Inflammatory macrophage treated with lipopolysaccharide for 4 hours (primary cell): Measurements from ENCODE around the gene PGLYRP3.

Experiments
- DNase-seq: peaks from one replicate; pipeline ENCODE4 v3.0.0-alpha.2; 2020

PGLYRP3 gene

GRCh38 chr1:153312570-153313186 is at the start of gene PGLYRP3:
TSS of gene PGLYRP3 (minus strand) at chr1:153312952. CDS start at chr1:153310665, 2,287 bp downstream.
- no peak for DNase-seq

GRCh38 chr1:153362187-153362775 is 49.5 kb upstream of the PGLYRP3 start:
- no peak for DNase-seq

- no peak for DNase-seq
Observed at GRCh38 chr1:153361480-153362109, 48.8 kb upstream of the PGLYRP3 start.

DNA sequence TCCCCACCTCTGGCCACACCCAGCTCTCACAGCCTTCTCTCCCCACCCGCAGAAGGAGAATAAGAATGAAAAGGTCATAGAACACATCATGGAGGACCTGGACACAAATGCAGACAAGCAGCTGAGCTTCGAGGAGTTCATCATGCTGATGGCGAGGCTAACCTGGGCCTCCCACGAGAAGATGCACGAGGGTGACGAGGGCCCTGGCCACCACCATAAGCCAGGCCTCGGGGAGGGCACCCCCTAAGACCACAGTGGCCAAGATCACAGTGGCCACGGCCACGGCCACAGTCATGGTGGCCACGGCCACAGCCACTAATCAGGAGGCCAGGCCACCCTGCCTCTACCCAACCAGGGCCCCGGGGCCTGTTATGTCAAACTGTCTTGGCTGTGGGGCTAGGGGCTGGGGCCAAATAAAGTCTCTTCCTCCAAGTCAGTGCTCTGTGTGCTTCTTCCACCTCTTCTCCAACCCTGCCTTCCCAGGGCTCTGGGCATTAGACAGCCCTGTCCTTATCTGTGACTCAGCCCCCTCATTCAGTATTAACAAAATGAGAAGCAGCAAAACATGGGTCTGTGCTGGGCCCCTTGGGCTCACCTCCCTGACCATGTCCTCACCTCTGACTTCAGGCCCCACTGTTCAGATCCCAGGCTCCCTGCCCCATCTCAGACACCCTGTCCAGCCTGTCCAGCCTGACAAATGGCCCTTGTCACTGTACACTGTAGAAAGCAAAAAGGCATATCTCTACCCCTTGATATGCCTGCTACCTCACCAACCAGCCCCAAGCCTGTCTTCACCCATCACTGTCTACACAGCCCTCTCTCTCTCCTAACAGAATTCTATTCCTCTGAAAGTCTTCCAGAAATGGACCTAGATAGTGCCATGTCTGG is 48.1 kb upstream of the PGLYRP3 start:
- no peak for DNase-seq

DNA sequence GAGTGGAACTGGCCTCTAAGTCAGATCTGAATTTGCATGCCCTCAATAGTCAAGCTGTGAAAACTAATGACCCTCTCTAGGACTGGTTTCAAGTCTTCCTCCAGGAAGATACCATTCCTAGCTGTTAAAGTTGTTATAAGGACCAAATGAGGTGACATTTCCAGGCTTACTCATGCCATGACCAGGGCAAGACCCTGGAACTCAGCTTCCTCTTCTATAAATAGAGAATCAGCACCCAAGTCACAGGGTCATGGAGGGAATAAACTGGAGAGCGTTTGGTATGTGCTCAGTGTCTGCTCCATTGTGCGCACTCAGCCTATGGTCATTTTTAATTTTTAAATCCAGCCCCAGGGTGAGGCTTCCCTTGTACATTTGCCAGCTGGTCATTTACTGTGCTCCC is 47.4 kb upstream of the PGLYRP3 start:
- DNase-seq: peak; percentile 74

DNA sequence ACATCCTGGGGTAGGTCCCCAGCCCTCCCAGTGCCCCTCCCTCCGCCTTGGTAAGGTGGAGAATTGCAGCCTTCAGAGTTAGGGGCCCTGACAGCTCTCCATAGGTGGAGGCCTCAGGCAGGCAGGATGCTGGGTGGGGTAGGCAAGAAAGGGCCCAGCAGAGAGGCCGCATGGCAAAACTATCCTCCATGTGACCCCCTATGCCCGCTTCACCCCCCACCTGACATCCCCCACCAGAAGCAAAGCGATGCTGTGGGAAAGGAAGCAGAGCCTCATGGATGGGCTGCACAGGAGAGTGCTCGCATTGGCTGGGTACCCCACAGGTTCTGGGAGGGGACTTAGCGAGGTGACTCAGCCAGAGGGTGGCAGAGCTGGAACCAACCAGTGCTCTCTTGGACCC is 46.5 kb upstream of the PGLYRP3 start:
- DNase-seq: no peak

DNA sequence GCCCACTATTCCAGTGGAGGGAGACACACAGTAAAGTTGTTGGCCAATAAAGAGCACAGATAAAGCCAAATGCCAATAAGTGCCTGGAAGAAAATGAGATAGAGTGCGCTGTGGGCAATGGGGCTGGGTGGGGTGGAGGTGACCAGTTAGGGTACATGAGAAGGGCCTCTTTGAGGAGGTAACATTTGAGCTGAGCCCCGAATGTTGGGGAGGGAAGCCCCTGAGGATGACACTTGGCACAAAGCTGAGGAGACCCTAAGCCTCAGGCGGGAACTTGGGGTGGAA is 45.9 kb upstream of the PGLYRP3 start:
- no peak for DNase-seq

DNA sequence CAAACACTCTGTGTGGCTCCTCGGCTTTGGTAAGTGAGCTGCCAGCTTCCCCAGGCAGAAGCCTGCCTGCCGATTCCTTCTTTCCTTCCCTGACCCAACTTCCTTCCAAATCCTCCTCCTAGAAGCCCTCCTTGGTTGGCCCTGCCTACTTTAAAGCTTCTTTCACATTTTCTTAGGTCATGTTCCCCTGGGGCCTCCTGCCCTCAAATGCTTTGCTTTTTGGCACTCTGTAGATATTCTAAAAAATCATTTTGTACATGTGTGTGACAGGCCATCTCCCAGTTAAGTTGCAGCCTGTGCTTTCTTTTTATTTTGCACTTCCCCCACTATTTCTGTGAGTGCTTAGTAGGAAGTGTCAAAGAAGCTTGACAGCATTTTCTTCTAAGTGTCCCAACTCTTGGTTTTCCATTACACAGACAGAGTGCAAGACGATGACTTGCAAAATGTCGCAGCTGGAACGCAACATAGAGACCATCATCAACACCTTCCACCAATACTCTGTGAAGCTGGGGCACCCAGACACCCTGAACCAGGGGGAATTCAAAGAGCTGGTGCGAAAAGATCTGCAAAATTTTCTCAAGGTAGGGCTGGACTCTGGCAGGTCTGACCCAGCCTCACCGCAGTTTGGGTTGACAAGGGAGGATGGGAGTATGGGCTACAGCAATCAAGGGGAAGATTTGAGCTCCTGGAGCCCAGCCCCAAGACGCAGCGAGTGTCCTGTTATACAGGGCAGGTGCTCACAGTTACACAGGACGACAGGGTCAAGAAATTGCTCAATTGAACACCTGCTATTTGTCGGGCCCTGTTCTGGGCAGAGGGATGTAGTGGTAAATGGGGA is 45.3 kb upstream of the PGLYRP3 start, which contains the start of gene S100A9:
Gene S100A9, plus strand, starts transcription at position 2 of the 838 bp plus-strand sequence. Its CDS starts 430 bp downstream, at position 432.
- peak; percentile 83 for DNase-seq

GRCh38 chr1:153357076-153357852 is 44.5 kb upstream of the PGLYRP3 start:
- peak; percentile 91 for DNase-seq

DNA sequence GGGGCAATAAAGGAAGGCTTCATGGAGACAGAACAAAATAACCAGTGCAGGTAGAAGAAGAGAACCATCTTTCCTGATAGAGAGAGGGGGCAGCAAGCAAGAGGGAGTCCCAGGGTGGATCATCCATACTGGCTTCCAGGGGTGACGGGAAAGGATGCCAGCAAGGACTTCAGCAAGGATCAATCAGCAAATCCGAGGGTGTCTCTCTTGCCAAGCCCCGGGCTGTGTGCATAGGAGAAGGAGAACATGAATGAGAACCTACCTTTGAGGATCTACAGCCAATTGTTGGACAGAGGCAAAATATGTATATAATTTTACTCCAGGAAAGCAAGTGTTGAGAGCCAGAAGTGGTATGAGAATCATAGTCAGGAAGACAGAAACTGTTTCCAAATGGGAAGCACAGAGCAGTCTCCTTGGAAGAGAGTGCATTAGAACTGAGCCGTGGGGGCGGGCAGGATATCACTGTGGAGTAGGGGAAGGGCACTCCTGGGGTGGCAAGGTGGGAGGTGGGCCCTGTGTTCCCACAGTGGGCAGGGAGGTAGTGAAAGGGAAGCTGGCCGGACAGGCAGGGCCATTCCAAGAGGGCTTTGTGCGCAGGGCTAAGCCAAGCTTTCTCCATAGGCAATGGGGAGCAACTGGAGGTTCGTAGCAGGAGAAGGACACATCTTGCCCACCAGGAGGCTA is 43.8 kb upstream of the PGLYRP3 start:
- no peak for DNase-seq

- peak; percentile 86 for DNase-seq
Observed at GRCh38 chr1:153355445-153356071, 42.8 kb upstream of the PGLYRP3 start.

DNA sequence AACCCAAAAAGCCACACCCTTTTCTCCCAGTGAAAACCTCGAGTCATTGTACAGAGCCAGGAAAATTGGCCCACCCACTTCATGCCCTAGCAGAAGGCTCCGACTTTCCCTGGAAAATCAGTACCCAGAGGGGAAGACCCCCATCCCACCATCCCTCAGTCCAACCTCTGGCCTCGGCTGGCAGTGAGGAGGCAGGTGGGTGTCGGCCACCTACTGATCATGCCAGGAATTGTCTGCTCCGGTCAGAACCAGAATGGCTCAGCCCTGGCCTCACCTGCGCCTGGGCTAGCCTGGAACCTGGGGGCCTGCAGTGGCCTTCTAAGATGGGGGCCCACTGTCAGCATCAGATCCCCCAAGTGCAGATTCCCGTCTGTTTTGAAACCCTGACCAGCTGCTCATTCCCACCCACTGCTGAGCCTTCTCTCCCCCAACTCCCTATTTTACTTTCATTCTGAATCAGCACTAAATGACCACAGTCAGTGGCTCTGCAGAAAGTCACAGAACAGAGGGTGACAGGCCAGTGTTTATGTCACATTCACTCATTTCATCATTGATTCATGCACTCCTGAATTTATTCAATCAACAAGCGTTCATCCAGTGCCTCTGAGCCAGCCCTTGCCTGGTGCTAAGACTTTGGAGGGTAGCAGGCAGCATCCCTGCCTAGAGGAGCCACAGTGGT is 41.9 kb upstream of the PGLYRP3 start:
- no peak for DNase-seq

DNA sequence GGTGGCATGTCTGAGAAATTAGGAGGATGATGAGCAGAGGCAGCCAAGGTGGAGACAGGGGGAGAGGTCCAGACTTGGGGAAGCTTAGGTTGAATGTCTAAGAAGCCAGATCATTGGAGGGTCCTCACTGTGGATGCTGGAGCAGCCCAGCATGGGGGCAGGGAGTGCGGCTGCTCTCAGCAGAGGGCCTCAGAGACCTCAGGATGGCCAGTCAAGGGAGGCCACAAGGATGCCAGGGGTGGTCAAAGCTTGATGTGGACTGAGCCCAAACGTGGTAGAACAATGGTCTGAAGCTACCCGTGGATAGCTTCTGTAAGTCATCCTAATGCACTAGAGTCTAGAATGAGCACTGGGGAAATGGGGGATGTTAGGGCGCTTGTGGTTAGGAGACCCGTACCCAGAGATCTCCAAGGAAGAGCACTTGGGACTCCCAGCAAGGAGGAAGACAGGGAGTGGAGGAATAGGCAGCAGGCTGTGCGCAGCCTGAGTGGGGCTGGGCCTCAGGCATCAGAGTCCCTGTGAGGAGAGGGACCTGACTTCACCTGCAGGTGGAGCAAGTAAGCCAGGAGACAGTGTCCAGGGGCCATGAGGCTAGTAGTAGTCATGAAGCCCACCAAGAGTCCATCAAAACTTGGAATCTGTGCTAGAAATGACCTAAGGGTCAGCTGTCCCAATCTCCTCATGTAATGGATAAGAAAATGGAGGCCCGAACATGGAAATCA is 40.6 kb upstream of the PGLYRP3 start:
- no peak for DNase-seq

- peak; percentile 67 for DNase-seq
Observed at GRCh38 chr1:153352523-153352922, 39.8 kb upstream of the PGLYRP3 start.

GRCh38 chr1:153350321-153350957 is 37.7 kb upstream of the PGLYRP3 start:
- DNase-seq: no peak

DNA sequence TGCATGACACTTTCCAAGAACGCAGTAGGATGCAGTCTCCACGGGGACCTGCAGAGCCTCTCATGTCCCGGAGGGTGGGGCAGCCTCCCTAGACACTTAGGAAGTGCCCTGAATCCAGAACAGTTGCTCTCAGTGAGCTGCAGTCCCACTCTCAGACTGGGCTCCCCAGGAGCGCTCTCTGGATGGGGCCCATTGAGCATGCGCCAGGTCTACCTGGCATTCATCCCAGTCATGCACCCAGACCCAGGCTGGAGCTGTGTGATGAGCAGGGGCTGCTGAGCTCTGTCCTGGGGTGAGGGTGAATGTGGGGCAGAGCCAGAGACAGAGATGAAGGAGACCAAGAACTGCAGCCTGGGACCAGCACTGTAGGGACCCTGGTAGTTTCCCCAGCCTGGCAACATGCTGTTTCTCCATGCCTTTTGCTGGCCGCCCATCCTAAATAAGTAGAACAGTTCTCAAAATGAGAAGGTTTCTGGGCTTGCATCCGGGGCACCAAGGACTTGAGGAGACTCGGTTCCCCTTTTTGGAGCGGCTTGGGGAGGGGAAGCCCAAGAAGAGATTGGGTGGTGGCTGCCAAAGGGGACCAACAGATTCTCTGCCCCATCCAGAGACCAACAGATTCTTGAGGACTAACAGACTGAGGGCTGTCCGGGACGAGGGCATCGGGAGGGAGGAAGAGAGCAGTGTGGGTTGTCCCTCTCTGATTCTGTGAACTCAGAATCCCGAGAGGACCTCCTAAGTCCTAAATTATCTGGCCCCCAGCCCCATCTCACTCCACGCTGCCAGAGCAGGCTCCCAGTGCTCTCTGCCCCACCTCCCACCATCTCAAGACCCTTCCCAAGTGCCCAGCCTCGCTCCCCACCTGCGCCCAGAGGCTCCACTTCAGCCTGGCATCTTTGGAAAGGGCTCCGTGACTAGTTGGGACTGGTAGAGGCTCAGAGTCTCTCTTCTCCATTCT is 36.9 kb upstream of the PGLYRP3 start:
- no peak for DNase-seq

GRCh38 chr1:153348511-153349362 is 36.0 kb upstream of the PGLYRP3 start, which contains the start of gene PGLYRP4:
TSS of gene PGLYRP4 (minus strand) at chr1:153348841. CDS start at chr1:153347932, 909 bp downstream.
- DNase-seq: no peak
